GM18858 (cell line): ENCODE measurements around the gene TRAF3IP3.

Source experiments
- ATAC-seq: cut with Tn5 transposase; IDR thresholded peaks from one replicate; pipeline ENCODE4 v1.9.1; 2021; ENCODE audit not compliant: unreplicated experiment

The TRAF3IP3 gene

DNA sequence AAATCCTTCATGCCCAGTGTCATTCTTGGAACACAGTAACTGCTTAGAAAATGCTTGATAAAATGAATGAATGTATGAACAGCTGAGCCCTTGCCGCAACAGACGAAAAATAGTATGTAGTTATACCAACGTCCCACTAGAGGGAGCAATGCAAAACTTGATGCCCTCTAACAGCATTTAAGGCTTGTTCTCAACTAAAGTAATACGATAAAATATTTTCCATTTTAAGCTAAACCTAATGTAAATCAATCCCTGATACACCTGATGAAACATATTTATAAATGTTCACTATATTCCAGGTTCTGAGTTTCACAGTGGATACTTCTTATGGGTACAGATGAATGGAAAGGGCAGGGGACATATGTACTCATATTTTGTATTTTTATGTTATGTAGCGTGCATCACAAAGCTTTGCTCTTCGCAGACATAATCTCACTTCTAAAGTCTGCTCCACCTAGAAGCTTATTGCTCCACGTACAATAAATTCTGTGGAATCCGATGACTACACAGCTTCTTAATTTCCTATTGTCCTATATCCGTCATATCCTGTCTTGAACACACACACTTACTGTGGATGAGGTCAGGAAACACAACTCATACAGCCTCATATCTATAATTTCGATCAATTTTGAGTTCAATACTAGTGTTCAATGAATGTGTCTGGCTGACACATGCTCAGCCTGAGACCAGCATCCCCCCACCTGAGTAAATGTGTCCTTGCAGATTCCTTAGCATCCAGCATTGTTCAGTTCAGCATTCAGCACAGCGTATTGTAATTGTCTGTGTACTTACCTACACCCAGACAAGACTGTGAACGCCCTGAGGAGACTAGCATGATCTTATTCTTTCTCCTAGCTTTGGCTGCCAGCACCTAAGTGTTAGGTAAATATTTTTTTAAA is 67.5 kb downstream of the TRAF3IP3 start:
- no peak for ATAC-seq

- no peak for ATAC-seq
Measured at GRCh38 chr1:209825591-209826434, 70.0 kb downstream of the TRAF3IP3 start.

- peak; percentile 83 for ATAC-seq
Measured at GRCh38 chr1:209827384-209828262, 71.8 kb downstream of the TRAF3IP3 start, which contains the start of gene UTP25. Gene UTP25 (plus strand): TSS chr1:209827972. CDS start chr1:209828064, 92 bp downstream.

DNA sequence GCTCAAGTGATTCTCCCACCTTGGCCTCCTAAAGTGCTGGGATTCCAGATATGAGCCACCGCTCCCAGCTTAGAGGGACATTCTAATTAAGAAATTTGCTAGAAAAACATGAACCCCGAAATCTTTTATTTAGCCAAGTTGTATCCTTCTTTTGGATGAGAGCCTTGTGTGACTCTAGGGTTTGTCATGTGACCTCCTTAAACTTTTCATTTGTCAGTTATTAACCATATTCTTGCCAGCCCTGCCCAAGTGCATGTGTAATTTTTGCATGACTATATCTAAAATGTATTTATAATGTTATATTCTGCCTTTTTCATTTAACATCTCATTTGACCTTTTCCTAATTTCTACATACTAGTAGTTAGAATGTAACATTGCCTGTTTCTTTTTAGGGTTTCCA is 73.9 kb downstream of the TRAF3IP3 start:
- no peak for ATAC-seq

- no peak for ATAC-seq
Measured at GRCh38 chr1:209830722-209831121, 74.9 kb downstream of the TRAF3IP3 start.

GRCh38 chr1:209831615-209832014 is 75.8 kb downstream of the TRAF3IP3 start:
- ATAC-seq, result no peak
